Stimulated activated CD4-positive, alpha-beta T cell treated with anti-CD3 and anti-CD28 coated beads, Interleukin-4, amount 100 ng/mL, for 48 hours (primary cell): ENCODE results near the gene TWSG1.

Source experiments
- DNase-seq, 2 donors: peaks; one replicate each; pipeline ENCODE4 v3.0.0-alpha.2; 2020; ENCODE audit warnings: low read depth in 2 of 2

Gene TWSG1

DNA sequence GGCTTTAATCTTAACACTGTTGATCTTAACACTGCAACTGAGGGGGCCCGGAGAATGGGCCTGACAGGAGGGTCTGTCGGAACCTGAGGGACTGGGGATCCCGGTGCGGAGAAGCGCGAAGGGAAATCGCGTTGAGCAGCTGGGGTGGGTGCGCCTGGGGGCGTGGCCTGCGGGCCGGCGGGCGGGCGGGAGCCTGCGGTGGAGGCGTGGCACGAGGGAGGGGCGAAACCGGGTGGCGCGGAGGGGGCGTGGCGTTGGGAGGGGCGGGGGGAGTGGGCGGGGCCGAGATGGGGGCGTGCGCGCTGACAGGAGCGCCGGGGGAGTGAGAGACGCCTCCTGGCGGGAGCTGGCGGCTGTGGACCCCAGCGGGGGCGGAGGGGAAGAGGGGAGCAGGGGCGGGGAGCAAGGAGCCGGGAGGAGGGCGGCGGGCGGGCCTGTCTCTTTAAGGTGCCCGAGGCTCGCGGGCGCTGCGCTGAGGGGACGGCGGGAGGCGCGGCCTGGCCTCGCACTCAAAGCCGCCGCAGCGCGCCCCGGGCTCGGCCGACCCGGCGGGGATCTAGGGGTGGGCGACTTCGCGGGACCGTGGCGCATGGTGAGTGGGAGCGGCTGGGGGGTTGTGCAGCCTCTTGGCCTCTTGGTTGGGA, at the start of gene TWSG1:
TSS of gene TWSG1 (plus strand) at position 445 of the 644 bp plus-strand sequence. CDS start 2,457 bp downstream, outside the sequence.
- DNase-seq, result peak; percentile 87 to 91

DNA sequence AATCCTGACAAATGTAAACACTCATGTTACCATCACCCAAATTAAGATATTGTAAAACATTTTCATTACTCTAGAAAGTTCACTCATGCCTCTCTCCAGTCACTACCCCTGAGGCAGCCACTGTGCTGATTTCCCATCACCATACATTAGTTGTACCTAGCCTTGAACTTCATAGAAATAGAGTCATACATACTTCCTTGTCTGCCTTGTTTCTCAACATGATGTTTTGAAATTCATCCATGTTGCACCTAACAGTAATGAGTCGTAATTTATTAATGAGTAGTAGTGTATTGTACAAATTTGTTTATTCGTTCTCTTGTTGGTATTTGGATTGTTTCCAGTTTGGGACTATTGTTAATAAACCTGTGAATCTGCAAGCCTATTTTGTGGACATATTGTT, 49.0 kb upstream of the TWSG1 start:
- no peak for DNase-seq

DNA sequence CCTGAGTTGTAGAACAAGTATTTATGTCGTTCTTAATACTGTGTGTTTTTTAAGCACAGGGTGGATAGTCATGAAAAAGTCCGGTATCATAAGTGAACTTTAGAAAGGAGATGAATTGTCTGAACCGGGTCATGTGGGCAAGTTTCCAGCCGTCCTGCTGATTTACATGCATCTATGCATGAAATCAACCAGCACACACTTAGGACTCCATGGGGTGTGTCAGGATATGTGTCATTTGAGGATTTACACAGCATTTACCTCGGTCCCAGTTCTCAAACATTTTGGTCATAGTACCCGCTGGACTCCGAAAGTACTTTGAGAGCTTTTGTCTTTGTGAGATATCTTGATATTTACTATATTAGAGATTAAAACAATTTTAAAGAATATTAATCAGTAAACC, 47.5 kb upstream of the TWSG1 start:
- DNase-seq, result no peak

DNA sequence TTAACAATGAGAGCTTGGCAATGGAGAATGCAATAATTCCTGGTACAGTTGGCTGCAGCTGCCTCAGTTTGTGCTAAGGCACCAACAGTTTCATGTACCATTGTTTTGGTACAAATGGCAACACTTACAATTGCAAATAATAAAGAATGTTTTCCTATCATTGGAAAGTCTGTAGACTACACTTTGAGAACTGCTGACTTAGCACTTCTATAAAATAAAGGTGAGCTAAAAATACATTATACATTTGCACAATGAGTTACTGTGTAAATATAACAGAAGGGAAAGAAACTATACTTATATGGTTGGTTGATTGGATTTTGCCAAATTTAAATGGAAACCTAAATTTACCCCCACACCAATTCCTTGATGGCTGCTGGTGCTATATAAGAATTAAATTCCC, 44.9 kb upstream of the TWSG1 start:
- DNase-seq, result no peak

DNA sequence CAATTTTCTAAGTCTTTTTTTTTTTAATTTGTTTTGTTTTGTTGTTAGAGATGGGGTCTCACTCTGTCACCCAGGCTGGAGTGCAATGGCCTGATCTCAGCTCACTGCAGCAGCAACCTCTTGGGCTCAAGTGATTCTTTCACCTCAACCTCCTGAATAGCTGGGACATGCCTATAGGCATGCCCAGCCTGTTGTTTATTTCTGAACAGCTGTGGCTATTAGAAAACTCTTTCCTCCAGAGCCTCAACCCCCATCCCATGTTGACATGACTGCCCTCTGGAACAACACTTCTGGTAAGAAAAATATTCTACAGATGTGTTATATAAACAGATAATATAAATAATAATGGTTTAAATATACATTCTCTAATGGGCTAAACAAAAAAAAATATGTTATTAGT, 44.4 kb upstream of the TWSG1 start:
- no peak for DNase-seq

DNA sequence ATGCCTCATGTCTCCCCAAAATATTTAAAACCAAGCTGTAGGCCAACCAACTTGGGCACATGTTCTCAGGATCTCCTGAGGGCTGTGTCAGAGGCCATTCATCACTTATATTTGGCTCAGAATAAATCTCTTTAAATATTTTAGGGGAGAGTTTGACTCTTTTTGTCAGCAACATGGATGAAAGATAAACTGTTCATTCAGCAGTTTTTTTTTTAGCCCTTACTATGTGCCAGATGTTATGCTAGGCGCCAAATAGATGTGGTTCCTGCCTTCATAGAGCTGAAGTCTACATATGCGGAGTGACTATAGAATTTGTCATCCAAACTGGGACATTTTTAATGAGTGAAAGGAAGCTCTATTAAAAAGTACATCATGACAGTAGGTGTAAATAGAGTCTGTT, 42.5 kb upstream of the TWSG1 start:
- DNase-seq, result no peak

DNA sequence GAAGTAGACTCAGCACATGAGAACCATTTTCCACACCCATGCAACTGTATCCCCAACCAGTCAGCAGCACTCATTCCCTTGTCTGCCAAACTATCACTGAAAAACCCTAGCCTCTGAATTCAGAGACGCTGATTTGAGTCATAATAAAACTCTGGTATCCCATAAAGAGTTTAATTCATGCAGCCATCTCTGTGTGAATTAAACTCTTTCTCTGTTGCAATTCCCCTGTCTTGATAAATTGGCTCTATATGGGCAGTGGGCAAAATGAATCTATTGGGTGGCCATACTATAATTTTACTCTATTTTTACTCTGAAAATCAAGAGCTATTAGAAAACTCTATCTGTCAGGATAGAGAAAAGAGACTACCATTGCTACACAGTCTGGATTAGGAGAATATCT, 40.6 kb upstream of the TWSG1 start:
- no peak for DNase-seq

DNA sequence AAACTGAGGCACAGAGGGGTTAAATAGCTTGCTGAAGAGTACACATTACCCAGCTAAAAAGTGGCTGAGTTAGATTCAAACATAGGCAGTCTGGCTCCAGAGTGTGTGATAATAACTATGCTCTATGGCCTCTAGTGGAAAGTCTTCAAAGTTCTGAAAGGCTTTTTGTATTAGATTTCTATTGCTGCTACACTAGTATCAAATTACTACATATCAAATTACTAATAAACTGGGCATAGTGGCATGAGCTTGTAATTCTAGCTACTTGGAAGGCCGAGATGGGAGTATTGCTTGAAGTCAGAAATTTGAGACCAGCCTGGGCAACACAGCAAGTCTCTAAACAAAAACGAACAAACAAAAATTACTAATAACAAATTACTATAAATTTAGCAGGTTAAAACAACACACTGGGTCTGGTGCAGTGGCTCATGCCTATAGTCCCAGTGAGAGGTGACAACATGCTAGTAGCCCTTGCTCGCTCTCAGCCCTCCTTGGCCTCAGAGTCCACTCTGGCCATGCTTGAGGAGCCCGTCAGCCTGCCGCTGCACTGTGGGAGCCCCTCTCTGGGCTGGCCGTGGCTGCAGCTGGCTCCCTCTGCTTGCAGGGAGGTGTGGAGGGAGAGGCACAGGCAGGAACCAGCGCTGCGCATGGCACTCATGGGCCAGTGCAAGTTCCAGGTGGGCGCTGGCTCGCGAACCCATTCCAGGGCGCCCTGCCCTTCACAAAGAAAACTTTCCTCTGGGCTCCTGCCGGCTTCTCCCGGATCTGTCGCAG, 38.2 kb upstream of the TWSG1 start:
- no peak for DNase-seq

DNA sequence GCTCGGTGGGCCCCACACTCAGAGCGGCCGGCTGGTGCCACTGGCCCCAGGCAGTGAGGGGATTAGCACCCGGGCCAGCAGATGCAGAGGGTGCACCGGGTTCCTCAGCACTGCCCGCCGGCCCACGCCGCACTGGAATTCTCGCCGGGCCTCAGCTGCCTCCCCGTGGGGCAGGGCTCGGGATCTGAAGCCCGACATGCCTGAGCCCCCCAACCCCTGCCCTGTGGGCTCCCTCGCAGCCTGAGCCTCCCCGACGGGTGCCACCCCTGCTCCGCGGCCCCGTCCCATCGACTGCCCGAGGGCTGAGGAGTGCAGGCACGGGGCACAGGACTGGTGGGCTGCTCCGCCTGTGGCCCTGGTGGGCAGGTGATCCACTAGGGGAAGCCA, 37.6 kb upstream of the TWSG1 start:
- no peak for DNase-seq

DNA sequence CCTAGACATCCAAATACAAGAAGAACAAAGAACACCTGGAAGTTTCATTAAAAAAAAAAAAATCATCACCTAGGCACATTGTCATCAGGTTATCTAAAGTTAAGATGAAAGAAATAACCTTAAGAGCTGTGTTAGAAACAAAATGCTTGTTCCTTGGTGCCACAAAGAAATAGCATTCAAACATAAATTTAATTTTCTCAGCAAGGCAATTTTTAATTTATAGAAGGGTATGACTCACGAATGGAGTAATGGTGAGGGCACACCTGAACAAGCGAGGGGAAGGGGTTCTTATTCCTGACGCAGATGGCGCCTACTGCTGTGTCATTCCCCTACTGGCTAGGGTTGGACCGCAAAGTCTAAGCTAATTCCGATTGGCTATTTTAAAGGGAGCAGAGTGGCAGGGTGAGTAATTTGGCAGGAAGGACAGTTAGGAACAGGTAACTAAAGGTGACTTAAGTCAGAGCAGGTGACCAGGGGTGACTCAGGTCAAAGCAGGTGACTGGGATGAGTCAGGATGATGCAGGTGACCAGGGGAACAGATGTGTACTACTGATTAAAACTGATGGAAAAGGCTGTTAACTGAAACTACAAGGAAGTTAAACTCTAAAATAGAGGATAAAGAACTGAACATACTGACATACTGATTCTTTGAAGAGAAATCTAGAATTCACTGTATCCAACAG, 30.0 kb upstream of the TWSG1 start:
- no peak for DNase-seq

DNA sequence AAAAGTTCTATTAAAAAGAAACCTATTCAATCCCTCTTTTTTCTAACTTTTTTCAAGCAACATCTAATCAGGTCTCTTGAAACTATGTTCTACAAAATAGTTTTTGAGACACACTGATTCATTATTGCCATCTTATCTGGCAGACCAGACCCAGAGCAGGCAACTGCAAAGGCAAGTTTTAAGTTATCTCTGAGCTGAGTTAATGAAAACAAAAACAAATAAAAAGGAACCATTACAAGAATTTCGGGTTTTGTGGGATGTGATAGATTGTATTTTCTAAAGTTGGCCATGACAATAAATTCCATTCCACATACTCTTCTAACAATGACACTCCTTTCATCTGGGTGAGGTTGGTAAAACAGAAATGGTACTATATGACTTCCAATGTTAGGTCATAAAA, 15.2 kb upstream of the TWSG1 start:
- no peak for DNase-seq

DNA sequence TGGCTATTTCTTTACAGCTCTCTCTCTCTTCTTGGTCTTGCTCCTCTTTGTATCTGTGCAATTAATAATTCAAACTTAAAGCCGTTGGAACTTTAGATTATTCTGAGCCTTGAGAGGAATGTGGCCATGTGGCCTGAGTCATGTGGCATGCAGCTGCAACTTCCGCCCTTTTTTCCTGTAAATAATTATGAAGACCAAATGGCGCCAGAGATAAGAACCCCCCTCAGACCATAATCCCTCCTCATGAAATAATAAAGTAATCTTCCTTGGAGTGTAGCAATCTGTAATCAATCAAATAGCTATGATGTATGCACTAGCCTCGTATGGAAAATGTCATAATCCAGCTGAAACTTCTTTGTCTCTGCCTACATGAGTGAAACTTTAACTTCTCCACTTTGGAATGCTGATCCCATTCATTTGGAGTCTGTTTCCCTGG, 13.5 kb upstream of the TWSG1 start:
- DNase-seq, result no peak

DNA sequence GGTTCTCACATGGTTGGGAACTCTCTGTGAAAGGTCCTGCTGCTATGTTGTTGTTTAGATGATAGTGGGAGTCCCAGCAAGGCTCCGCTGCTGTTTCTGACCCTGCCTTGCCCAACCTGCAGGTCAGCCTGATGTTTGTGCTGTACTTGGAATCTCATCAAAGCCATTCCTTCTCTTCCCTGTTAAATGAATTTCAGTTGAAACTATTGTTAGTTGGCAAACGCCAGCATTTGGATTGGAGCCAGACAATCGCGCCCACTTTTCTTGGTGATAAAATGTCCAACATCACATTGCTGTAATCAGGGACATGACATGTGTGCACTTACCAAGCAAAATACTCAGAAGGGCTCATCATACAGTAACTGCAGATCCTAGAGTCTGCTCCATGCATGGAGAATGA, 12.8 kb upstream of the TWSG1 start:
- DNase-seq, result no peak

DNA sequence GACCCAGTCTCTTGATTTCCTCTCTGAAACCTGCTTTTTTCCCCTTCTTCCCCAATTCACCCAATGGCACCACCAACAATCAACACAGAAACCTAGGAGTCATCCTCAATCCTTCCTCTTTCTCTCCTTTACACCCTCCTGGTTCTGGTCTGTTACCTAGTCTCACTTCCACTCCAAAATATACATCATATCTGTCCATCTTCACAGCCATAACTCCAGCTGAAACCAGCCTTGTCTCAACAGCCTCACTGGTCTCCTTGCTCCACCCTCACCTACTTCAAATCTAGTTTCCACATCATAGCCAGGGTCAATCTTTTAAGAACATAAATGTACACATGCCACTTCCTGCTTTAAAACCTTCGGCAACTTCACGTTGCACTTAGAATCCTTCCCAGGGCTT, 11.8 kb upstream of the TWSG1 start:
- DNase-seq, result no peak

DNA sequence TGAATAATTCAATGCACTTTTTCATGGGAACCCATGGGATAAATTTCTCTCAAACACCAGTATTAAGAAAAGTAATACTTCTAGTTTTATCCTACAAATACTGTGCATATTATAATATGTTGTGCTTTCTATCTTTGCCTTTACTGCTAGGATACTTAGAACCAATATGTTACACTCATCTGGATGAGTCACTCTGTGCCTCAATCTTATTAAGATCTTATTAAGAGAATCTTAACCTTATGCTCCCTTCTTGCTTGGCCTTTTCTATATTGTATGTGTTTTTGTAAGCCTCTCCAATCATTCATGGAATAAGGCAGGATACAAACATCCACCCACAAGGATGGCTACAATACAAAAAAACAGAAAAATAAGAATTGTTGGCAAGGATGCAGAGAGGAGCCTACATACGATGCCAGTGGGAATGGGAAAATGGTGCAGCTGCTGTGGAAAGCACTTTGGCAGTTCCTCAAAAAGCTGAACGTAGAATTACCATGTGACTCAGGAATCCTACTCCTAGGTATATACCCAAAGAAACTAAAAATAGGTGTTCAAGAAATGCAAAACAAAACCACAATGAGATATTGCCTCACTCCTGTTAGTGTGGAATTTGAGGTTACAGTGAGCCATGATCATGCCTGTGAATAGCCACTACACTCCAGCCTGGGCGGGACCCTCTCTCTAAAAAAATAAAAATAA, 10.7 kb upstream of the TWSG1 start:
- no peak for DNase-seq

DNA sequence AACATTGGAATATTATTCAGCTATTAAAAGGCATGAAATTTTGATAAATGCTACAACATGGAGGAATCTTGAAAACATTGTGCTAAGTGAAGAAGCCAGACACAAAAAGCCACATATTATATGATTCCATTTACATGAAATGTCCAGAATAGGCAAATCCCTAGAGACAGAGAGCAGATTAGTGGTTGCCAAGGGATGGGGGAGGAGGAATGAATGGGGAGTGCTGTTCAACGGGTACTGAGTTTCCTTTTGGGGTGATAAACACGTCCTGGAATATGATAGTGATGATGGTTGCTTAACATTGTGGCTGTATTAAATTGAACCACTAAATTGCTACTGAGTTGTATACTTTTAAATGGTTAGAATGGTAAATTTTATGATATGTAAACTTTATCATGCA, 8.9 kb upstream of the TWSG1 start:
- no peak for DNase-seq

DNA sequence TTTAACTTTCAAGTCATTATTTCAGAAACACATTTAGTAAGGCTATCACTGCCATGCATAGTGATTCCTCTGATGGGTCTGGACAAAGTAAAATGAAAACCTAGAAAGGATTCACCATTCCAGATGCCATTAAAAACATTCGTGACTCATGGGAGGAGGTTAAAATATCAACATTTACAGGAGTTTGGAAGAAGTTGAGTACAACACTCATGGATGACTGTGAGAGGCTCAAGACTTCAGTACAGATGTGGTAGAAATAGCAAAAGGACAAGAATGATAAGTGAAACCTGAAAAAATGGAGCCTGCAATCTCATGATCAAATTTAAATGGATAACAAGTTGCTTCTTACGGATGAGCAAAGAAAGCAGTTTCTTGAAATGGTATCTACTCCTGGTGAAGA, 5.8 kb upstream of the TWSG1 start:
- no peak for DNase-seq

DNA sequence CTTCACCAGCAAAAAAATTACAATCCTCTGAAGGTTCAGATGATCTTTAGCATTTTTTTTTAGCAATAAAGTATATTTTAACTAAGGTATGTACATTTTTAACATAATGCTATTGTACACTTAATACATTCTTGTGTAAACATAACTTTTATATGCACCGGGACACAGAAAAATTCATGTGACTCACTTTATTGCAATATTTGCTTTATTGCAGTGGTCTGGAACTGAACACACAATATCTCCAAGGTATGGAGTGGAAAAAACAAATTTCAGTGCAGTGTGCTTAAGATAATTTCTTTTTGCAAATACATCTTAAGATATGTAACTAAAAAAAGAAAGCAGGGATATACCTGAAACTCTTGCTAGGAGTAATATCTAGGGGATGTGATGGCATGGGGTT, 5.1 kb upstream of the TWSG1 start:
- no peak for DNase-seq

DNA sequence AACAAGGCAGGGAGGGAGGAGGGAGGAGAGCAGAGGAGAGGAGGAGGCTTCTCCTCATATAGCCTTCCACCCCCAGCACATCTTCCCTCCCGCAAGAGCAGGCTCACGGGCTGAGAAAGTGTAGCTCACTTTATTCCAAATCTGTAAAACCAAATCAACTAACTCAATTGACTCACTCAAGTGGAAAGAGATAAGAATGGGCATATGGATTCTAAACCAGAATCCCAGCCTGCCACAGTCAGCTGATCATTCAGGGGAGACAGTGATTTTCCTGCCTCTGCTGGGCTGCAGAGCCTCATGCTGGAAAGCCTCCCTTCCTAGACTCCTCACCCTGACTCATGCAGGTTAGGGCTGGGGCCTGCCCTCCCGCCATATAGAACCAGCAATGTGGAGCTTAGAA, 4.2 kb upstream of the TWSG1 start:
- no peak for DNase-seq

DNA sequence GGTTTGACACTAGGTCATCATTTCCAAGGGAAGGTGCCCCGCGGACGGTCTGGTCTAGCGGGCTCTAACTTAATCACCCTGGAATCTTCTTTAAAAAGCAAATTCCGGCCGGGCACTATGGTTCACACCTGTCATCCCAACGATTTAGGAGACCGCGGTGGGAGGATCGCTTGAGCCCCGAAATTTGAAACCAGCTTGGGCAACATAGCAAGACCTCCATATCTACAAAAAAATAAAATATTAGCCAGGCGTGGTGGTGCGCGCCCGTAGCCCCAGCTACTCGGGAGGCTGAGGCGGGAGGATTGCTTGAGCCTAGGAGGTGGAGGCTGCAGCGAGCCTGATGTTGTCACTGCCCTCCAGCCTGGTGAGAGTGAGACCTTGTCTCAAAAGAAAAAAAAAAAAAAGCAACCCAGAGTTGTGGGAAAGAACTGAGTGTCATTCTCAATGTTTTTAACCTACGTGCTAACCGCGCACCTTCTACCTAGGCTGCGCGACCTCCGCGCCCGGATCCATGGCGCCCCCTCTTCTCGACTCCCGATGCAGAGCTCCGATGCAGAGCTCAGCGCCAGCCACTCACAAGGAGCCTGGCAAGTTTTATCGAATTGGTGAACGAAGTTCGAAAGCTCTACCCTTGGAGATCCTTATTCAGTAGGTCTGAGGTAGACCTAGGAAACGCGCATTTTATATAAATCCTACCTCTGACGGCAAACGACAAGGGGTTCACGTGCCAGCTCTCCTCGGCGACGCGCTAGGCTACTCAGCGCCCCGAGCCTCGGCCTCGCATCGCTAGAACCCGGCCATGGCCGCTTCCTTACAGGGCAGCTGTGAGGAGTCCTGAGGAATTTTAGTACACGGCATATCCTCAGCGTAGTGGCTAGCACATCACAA, 888 bp upstream of the TWSG1 start:
- no peak for DNase-seq

DNA sequence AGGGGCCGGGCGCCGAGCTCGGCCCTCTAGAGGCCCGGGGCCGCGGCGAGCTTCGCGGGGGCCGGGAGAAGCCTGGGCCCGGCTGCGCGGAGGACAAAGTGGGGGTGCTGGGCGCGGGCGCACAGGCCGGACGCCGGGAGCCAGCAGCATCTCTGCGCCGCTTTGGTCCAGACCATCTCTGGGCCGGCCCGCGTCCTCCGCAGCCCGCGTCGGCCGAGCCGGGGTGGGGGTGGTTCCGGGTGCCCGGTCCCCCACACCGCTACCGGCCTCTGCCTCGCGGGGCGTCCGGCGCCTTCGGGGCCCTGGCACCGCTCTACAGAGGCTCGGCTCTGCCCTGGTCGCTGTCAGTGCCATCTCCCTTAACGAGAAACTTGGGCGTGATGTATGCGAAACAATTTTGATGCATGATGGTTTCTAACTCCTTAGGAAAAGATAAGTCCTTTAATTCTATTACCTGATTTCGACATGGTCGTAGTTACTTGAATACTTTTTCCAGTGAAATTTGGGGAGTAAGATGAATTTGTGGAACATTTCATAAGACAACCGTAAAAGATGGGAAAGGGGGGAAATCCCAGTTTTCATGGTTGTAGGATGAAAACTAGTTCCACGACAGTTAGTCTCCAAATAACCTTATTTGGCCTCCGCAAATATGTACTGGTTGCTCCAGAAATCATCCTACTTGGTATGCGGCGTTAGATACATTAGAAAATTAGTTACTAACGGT, 562 bp downstream of the TWSG1 start:
- DNase-seq, result peak; percentile 5 to 17
